Measurements from ENCODE around the gene STAT6.

DNA sequence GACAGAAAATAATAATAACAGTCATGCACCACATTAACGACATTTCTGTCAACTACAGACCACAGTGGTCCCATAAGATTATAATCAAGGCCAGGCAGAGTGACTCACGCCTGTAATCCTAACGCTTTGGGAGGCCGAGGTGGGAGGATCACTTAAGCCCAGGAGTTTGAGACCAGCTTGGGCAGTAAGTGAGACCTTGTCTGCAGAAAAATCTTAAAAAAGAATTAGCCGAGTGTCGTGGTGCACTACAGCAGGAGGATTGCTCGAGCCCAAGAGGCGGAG is 13.7 kb downstream of the STAT6 start:
- TF ChIP-seq ESRRA (IDR thresholded peaks at IDR 0.05; ENCODE audit: low read length): no peak
- TF ChIP-seq FOXK2 (IDR thresholded peaks at IDR 0.05): no peak
- no peak for TF ChIP-seq KAT2A (conservative IDR thresholded peaks at IDR 0.05; ENCODE audit: control insufficient read depth, low read depth, low read length)
